ENCODE measurements around the gene MYBPH.

Gene MYBPH

GRCh38 chr1:203176273-203177035, 828 bp upstream of the MYBPH start:
- Mint-ChIP-seq H3K4me1 (no peaks in the 10 kb centered on the region), H3K4me3 (no peak overlapping the region), H3K27me3 (no peaks in the 10 kb centered on the region), H3K27ac (no peak overlapping the region), H3K36me3 (no peaks in the 10 kb centered on the region), H3K9me3 (no peaks in the 10 kb centered on the region)

DNA sequence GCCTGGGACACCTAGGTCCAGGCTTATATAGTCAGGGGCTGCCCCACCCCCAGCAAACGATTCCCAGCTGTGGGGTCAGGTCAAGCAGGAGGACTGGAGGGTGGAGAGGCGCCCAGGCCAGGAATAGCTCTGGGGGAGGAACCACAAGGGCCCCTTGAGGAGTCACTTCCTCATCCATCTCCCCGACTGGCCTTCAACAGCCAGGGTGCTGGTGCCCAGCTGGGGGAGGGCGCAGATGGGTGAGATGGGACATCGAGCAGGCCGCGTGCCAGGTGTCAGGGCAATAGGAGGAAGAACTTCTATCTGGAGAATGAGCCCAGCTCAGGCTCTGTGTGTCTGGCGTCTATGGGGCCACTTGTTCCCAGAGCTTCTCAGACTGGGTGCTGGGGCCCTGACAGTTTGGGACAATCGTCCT, 208 bp upstream of the MYBPH start:
- Mint-ChIP-seq H3K36me3 (no peaks in the 10 kb centered on the region), H3K9me3 (no peaks in the 10 kb centered on the region), H3K4me1 (no peaks in the 10 kb centered on the region), H3K27me3 (no peaks in the 10 kb centered on the region), H3K4me3 (no peak overlapping the region), H3K27ac (no peak overlapping the region)

- Mint-ChIP-seq H3K27me3 (no peaks in the 10 kb centered on the region), H3K4me3 (no peak overlapping the region), H3K36me3 (no peaks in the 10 kb centered on the region), H3K4me1 (no peaks in the 10 kb centered on the region), H3K27ac (no peak overlapping the region), H3K9me3 (no peaks in the 10 kb centered on the region)
Observed at GRCh38 chr1:203174324-203174985, 1.2 kb downstream of the MYBPH start.

DNA sequence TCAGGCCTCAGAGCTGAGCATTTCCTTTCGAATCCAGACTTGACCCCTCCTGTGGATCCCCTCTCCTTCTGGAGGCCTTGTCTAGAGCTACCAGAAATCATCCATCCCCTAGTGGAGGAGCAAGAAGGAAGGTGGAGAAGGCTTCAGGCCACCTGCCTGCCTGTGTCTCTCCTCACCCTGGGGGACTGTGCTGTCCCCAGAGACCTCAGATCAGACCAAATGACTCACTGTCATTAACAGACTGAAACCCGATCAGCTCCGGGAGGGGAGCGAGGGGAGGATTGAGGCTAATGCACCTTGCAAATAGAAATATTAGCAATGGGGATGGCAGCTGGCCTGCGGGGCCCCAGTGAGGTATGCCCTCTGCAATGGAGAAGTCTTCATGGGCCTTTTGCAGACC, 2.1 kb downstream of the MYBPH start:
- Mint-ChIP-seq H3K36me3 (no peaks in the 10 kb centered on the region), H3K9me3 (no peaks in the 10 kb centered on the region), H3K27me3 (no peaks in the 10 kb centered on the region), H3K4me3 (no peak overlapping the region), H3K4me1 (no peaks in the 10 kb centered on the region), H3K27ac (no peak overlapping the region)

GRCh38 chr1:203173011-203173555, 2.5 kb downstream of the MYBPH start:
- Mint-ChIP-seq H3K9me3 (no peaks in the 10 kb centered on the region), H3K27me3 (no peaks in the 10 kb centered on the region), H3K4me1 (no peaks in the 10 kb centered on the region), H3K4me3 (no peak overlapping the region), H3K27ac (no peak overlapping the region), H3K36me3 (no peaks in the 10 kb centered on the region)

- no peaks in the 10 kb centered on the region for H3K4me1 Mint-ChIP-seq
- no peaks in the 10 kb centered on the region for H3K27me3 Mint-ChIP-seq
- no peaks in the 10 kb centered on the region for H3K9me3 Mint-ChIP-seq
- no peaks in the 10 kb centered on the region for H3K36me3 Mint-ChIP-seq
- H3K27ac Mint-ChIP-seq, result no peak overlapping the region
- no peak overlapping the region for H3K4me3 Mint-ChIP-seq
Observed at GRCh38 chr1:203172184-203173010, 3.2 kb downstream of the MYBPH start.

GRCh38 chr1:203171341-203172183, 4.1 kb downstream of the MYBPH start:
- Mint-ChIP-seq H3K4me1 (no peaks in the 10 kb centered on the region), H3K36me3 (no peaks in the 10 kb centered on the region), H3K4me3 (no peak overlapping the region), H3K27me3 (no peaks in the 10 kb centered on the region), H3K9me3 (no peaks in the 10 kb centered on the region), H3K27ac (no peak overlapping the region)

GRCh38 chr1:203170625-203171330, 4.8 kb downstream of the MYBPH start:
- Mint-ChIP-seq H3K9me3 (no peaks in the 10 kb centered on the region), H3K4me3 (no peak overlapping the region), H3K4me1 (no peaks in the 10 kb centered on the region), H3K36me3 (no peaks in the 10 kb centered on the region), H3K27ac (no peak overlapping the region), H3K27me3 (no peaks in the 10 kb centered on the region)

- no peak overlapping the region for H3K4me3 Mint-ChIP-seq
Observed at GRCh38 chr1:203169770-203170520, 5.7 kb downstream of the MYBPH start.

GRCh38 chr1:203168991-203169390, 6.6 kb downstream of the MYBPH start:
- no peaks in the 10 kb centered on the region for H3K4me1 Mint-ChIP-seq
- no peaks in the 10 kb centered on the region for H3K27me3 Mint-ChIP-seq
- H3K4me3 Mint-ChIP-seq, result no peak overlapping the region
- H3K9me3 Mint-ChIP-seq, result no peaks in the 10 kb centered on the region
- H3K27ac Mint-ChIP-seq, result no peak overlapping the region
- H3K36me3 Mint-ChIP-seq, result no peaks in the 10 kb centered on the region

More at GRCh38 chr1:203169770-203170520, 5.7 kb downstream of the MYBPH start:
- Mint-ChIP-seq H3K36me3 (no peaks in the 10 kb centered on the region), H3K27ac (no peak overlapping the region), H3K27me3 (no peaks in the 10 kb centered on the region), H3K4me1 (no peaks in the 10 kb centered on the region), H3K9me3 (no peaks in the 10 kb centered on the region)

- no peak overlapping the region for H3K27ac Mint-ChIP-seq
- no peak overlapping the region for H3K4me3 Mint-ChIP-seq
- H3K36me3 Mint-ChIP-seq, result no peaks in the 10 kb centered on the region
- no peaks in the 10 kb centered on the region for H3K9me3 Mint-ChIP-seq
- H3K4me1 Mint-ChIP-seq, result no peaks in the 10 kb centered on the region
- no peaks in the 10 kb centered on the region for H3K27me3 Mint-ChIP-seq
Observed at GRCh38 chr1:203168256-203168786, 7.3 kb downstream of the MYBPH start.

DNA sequence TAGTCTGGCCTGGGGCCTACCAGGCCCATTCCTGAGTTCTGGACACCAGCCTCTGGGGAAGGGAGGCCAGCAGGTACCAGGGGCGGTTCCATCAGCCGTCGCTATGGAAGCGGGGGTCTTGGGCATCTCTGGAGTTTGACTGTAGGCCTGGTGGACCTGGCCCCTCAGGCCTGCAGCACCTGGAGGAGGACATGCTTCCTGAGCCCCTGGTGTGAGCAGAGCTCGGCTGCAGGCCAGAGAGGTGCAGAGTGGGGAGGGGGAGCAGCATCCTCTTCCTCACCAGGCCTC, 7.8 kb downstream of the MYBPH start:
- Mint-ChIP-seq H3K9me3 (no peaks in the 10 kb centered on the region), H3K4me3 (no peak overlapping the region), H3K27ac (no peak overlapping the region), H3K36me3 (no peaks in the 10 kb centered on the region), H3K27me3 (peaks cover 2% of the 10 kb centered on the region), H3K4me1 (no peaks in the 10 kb centered on the region)

DNA sequence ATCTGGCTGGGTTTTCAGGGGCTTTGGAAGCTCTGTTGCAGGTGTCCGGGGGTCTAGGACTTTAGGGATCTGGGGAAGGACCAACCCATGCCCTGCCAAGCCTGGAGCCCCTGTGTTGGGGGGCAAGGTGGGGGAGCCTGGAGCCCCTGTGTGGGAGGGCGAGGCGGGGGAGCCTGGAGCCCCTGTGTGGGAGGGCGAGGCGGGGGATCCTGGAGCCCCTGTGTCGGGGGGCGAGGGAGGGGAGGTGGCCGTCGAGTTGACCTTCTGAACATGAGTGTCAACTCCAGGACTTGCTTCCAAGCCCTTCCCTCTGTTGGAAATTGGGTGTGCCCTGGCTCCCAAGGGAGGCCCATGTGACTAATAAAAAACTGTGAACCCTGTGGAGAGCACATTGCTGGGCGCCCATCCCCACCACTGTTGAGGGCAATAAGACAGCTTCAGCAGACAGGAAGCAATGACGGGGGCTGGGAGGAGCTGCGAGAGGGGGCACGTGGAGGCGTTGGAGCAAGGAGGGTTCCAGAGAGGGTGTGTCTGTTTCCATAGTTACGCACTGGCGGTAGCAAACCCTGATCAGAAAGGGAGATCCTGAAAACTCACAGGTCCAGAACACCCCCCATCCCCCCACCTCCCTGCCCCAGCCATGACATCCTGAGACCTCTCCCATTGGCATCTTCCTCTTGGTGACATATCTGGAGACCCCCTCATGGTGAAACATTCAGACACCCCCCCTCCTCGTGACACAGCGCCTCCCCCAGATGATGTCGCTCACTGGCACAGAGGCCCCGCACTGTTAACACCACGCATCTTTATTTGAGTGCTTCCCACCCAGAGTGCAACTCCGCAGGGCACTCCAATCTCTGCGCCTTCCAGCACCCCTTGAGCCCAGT, 8.4 kb downstream of the MYBPH start:
- no peaks in the 10 kb centered on the region for H3K4me1 Mint-ChIP-seq
- H3K36me3 Mint-ChIP-seq, result no peaks in the 10 kb centered on the region
- H3K4me3 Mint-ChIP-seq, result no peak overlapping the region
- H3K27ac Mint-ChIP-seq, result no peak overlapping the region
- peaks cover 2% of the 10 kb centered on the region for H3K27me3 Mint-ChIP-seq
- no peaks in the 10 kb centered on the region for H3K9me3 Mint-ChIP-seq
